SK-N-SH (cell line): ENCODE results near the gene ABLIM2.

ENCODE experiments used
- CTCF ChIP-seq: fragments of 200-600 bp; sonication (generic); IDR thresholded peaks from 2 replicates; pipeline ENCODE4 v1.6.1; 2017; ENCODE audit warnings: antibody characterized with exemption, mild to moderate bottlenecking, moderate library complexity
- MAX ChIP-seq: IDR thresholded peaks from 2 replicates; pipeline ENCODE4 v1.4.0; 2012; ENCODE audit warnings: low read depth
- NFIC ChIP-seq: IDR thresholded peaks from 2 replicates; pipeline ENCODE4 v1.4.0; 2012; ENCODE audit warnings: borderline replicate concordance

GRCh38 chr4:8179771-8180170 is 21.2 kb upstream of the ABLIM2 start:
- TF ChIP-seq CTCF (no peak), MAX (no peak), NFIC (no peak)
